HG02798 (cell line): ENCODE results near the gene ATP13A5.

ENCODE experiments used
- ATAC-seq: cut with Tn5 transposase; IDR thresholded peaks from one replicate; pipeline ENCODE4 v1.9.1; 2021; ENCODE audit warnings: mild to moderate bottlenecking; ENCODE audit not compliant: unreplicated experiment, poor library complexity

ATP13A5 gene

GRCh38 chr3:193271101-193271840 is 107.3 kb downstream of the ATP13A5 start:
- no peak for ATAC-seq

GRCh38 chr3:193270451-193270850 is 108.1 kb downstream of the ATP13A5 start:
- no peak for ATAC-seq

GRCh38 chr3:193269343-193270028 is 109.1 kb downstream of the ATP13A5 start:
- no peak for ATAC-seq

GRCh38 chr3:193262707-193263106 is 115.8 kb downstream of the ATP13A5 start:
- no peak for ATAC-seq

- no peak for ATAC-seq
Measured at GRCh38 chr3:193261970-193262369, 116.6 kb downstream of the ATP13A5 start.

- ATAC-seq, result no peak
Measured at GRCh38 chr3:193253986-193254660, 124.4 kb downstream of the ATP13A5 start.

GRCh38 chr3:193250492-193250891 is 128.1 kb downstream of the ATP13A5 start:
- ATAC-seq, result no peak

GRCh38 chr3:193248848-193249468 is 129.6 kb downstream of the ATP13A5 start:
- ATAC-seq, result no peak

- no peak for ATAC-seq
Measured at GRCh38 chr3:193243571-193243970, 135.0 kb downstream of the ATP13A5 start.

GRCh38 chr3:193241716-193242115 is 136.8 kb downstream of the ATP13A5 start:
- ATAC-seq, result no peak

- peak; percentile 43 for ATAC-seq
Measured at GRCh38 chr3:193240850-193241706, 137.5 kb downstream of the ATP13A5 start, which contains the start of gene PLAAT1. Gene PLAAT1 (plus strand): TSS chr3:193241222. CDS start chr3:193255651, 14,429 bp downstream.

GRCh38 chr3:193240436-193240849 is 138.1 kb downstream of the ATP13A5 start:
- no peak for ATAC-seq

GRCh38 chr3:193237030-193237429 is 141.5 kb downstream of the ATP13A5 start:
- ATAC-seq, result no peak

- no peak for ATAC-seq
Measured at GRCh38 chr3:193236599-193236998, 142.0 kb downstream of the ATP13A5 start.

GRCh38 chr3:193231201-193231600 is 147.4 kb downstream of the ATP13A5 start:
- ATAC-seq, result no peak

GRCh38 chr3:193230610-193231009 is 147.9 kb downstream of the ATP13A5 start:
- ATAC-seq, result no peak

- ATAC-seq, result no peak
Measured at GRCh38 chr3:193229851-193230420, 148.6 kb downstream of the ATP13A5 start.

GRCh38 chr3:193228206-193228605 is 150.3 kb downstream of the ATP13A5 start:
- ATAC-seq, result no peak

- no peak for ATAC-seq
Measured at GRCh38 chr3:193225302-193226125, 153.0 kb downstream of the ATP13A5 start.
